Measurements from ENCODE around the gene HMG20A.

- TF ChIP-seq EP300 (IDR thresholded peaks at IDR 0.05) (no peak), POLR2A (IDR thresholded peaks at IDR 0.05) (no peak)
These were observed 29.2 kb upstream of the HMG20A start for GRCh38 chr15:77391372-77391951.
